SK-N-MC (cell line): Measurements from ENCODE around the gene SWT1.

Experiments used
- FOXP2 ChIP-seq: optimal IDR thresholded peaks from 2 replicates; pipeline ENCODE3; 2011; ENCODE audit warnings: mild to moderate bottlenecking, moderate library complexity; ENCODE audit not compliant: insufficient read depth; ENCODE audit errors: extremely low read length, control extremely low read depth
- POLR2AphosphoS5 ChIP-seq: IDR thresholded peaks from 2 replicates; pipeline ENCODE4 v1.6.1; 2012; ENCODE audit warnings: mild to moderate bottlenecking, low read depth, low read length, borderline replicate concordance

GRCh38 chr1:185268352-185268751, 111.4 kb downstream of the SWT1 start:
- TF ChIP-seq POLR2AphosphoS5 (no peak), FOXP2 (no peak)
